GM21528 (cell line): Measurements from ENCODE around the gene MACF1.

Experiments
- ATAC-seq: cut with Tn5 transposase; IDR thresholded peaks from one replicate; pipeline ENCODE4 v1.9.1; 2021; ENCODE audit warnings: mild to moderate bottlenecking, moderate library complexity; ENCODE audit not compliant: unreplicated experiment, low FRiP score

MACF1 gene

DNA sequence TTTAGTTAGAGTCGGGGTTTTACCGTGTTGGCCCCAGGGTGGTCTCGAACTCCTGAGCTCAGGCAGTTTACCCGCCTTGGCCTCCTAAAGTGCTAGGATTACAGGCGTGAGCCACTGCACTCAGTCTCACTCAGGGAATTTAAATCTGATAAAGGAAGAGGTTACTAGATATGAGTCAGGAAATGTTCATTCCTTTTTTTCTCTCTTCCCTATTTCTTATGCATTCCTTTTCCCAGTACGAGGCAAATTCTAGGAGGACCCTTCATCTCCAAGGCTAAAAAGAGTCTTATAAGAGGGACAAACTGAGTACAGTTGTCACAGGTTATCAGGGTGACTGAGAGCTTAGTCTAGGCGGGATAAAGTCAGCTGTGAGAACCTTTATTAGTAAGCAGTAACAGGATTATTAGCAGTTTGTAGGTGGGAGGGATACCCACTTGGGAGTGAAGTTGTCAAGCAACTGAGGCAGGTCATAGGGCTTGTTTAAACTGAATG lies 9.1 kb downstream of the MACF1 start:
- no peak for ATAC-seq

DNA sequence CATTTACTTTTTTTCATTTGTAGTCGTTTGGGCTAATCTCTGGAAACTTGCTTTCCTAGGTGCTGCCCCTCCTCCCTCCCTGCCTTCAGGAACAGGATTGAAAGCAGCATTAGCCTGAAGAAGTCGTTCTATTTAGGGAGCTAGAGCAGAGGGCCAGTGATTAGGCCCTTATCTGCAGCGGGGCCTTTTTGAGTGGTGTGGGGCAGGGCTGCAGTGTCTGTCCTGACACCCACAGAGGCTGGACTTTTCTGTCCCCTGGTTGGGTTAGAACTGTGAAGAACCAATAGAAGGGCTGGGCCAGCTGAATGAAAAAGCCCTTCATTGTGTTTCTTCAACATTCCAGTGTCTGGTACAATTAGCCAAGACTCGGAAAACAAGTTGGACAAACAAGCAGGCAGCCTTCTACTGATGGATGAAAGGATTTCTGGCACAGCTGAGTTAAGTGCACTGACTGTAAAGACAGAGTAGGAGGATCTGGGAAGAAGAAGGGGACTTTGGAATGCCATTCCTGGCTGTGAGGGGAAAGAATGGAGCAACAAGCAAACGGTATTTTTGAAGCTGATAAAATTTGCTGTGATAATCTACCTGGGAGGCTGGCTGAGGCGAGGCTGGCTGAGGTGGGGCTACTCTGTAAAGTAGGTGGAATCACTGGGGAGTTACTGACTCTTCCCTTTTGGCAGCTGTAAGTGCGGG lies 9.7 kb downstream of the MACF1 start:
- ATAC-seq = no peak

DNA sequence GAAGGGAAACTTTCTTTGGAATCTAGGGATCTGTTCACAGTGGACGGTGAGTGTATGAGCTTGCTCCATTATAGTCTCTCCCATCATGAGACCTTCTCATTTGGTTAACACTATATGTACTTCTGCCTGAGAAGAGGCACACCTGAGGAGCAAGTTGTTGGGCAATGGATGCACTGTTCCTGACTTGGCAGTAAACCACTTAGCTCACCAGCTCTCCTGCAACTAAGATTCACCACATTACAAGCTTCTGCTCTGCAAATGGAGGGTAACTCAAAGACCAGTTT lies 10.2 kb downstream of the MACF1 start:
- ATAC-seq = no peak

DNA sequence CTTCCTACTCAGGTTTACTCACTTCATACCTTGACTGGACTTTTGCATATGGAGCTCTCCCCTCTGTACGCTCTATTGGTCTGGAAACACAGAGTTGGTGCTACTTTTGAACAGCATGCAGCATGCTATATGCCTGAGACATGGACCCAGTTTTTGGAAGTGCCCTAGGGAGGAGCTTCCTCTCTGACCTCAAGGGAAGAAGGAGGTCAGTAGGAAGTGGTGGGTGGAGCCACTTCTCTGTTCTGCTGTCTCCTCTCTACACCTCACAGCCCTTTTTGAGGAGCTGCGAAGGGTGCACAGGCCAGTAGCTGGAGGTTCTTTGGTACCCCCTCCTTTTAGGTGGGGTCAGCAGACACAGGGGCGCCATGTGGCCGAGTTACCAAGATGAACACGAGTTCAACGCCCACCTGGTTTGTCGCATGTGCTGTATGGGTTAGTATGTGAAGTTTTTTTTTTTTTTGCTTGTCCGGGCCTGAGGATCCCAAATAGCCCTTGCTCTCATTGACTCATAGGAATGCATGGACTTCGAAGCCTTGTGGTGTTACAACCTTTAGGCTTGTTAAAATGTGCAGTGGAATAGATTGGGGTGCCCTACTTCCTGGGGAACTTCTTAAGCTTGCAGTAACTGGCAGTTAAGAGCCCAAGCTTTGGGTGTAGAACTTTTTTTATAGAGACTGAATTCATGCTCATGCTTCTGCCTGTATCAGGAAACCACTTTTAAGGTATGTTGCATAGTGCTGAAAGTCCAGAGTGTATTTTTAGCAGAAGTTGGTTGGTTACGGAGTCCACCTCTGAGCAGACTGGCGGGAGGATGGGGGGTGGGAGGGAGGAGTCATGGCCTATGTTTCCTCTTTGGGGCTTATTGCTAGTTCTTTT lies 10.7 kb downstream of the MACF1 start:
- peak; percentile 60 for ATAC-seq

DNA sequence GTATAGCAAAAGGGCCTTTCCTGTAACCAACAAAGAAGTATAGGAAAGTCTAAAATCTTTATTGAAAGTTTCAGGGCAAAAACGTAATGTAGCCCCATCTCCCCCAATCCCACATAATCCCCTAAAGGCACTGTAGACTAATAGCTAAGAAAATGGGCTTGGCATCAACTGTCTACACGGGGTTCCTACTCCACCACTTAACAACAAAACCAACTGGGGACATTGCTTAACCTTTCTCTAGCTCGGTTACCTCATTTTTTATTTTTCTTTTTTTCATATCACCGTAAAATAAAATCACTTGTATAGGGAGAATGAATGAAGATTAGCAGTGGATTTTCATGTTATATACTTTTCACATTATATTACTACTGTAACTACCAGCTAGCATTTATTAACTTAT lies 12.3 kb downstream of the MACF1 start:
- ATAC-seq = no peak

DNA sequence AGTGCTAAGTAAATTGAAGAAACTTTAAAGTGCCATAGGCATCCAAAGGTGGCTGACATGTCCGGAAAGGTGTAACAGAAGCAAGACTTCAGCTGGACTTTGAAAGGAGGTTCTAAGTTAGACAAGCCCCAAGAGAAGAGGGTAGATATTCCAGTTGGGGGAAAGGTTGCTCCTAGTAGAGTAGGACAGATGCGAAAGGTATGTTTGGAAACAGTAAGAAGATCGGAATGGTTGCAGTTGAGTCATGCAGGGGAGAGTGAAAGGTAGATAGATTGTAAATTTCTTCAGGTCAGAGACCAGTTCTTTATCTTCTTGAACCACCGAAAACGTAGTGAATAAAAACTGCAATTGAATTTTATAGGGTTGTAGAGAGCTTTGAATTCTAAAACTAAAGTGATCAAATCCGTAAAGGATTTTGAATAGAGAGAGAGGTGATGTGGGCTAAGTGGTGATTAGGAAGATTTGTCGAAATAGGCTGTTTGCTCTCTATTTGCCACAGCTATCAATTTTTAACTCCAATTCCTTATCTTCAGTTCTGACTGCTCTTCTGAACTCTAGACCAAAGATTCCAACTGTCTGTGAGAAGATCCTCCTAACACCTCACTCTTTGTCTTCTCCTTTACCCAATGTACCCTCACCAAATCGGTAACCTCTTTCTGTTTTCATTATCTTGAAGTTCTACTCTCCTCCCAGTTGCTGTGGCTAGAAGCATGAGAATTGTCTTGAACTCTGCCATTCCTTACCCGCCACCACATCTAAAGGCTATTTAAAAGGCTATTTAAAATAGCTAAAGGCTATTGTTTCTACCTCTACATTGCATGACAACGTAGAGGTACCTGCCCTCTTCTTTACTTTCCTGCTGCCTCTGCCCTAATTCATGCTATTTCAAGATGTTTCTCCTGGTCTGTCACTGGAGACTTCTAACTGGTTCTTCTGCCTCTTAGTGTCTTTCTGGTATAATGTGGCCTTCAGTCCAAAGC lies 16.7 kb downstream of the MACF1 start:
- ATAC-seq = no peak

DNA sequence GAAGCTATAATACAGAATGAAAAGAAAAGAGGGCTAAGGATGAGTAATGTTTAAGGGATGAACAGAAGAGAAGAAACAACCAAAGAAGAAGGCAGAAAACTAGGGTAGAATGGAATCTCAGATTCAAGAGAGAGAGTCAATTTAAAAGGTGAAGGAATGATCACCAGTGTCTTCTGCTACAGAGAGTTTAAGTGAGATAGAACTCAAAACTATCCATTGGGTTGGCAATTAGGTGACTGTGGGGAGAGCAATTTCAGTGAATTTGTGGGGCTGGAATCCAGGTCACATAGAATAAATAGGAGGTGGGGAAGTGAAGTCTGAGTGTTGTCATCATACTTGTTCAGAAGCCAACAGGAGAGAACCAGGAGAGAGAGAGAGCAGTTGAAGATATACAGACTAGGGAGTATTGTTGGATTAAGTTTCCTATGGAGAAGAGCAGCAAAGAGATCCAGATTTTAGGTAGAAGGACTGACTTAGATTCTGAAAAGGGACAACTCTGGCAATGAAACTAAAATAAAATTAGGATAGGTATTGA lies 19.9 kb downstream of the MACF1 start:
- no peak for ATAC-seq

DNA sequence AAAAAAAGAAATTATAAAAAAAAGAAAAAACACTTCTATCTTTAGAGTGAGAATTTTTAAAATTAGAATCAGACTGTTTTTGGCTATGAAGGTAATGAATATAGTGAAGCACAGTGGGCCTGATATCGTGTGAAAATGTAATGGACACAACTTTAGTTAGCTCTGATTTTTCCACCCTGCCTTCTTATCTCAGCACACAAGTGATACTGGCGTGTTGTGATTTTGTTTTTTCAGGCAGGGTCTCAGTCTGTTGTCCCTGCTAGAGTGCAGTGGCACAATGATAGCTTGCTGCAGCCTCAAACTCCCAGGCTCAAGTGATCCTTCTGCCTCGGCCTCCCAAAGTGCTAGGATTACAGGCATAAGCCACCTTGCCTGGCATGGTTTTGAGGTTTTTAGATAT lies 22.3 kb downstream of the MACF1 start:
- ATAC-seq = no peak

DNA sequence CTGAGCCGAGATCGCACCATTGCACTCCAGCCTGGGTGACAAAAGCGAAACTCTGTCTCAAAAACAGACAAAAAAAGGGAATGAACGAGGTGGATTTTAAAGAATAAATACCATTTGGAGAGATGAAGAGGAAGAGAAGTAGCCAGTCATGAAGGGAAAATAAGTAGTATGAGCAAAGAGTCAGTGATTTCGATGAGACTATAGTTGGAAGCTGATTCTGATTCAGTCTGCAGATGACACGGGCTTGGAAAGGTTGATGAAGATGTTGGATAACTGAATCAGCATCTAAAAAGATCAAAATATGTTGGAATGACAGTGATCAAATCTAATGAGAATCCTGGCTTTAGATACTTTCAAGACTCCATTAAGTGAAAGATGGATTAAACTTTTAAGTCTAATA lies 23.8 kb downstream of the MACF1 start:
- no peak for ATAC-seq

DNA sequence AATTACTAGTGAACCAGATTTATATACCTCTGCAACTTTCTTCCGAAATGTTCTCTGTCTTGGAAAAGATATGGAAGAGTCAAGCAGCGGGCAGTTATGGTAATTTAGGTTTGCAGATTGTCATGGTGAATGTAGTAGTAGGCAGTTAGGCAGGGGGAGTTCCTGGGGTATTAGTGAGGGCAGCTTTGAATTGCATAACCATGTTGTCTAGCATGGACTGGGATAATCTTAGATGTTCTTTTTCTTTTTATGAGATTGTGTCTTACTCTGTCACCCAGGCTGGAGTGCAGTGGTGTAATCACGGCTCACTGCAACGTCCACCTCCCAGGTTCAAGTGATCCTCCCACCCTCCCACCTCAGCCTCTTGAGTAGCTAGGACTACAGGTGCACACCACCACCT lies 25.0 kb downstream of the MACF1 start:
- ATAC-seq = no peak

DNA sequence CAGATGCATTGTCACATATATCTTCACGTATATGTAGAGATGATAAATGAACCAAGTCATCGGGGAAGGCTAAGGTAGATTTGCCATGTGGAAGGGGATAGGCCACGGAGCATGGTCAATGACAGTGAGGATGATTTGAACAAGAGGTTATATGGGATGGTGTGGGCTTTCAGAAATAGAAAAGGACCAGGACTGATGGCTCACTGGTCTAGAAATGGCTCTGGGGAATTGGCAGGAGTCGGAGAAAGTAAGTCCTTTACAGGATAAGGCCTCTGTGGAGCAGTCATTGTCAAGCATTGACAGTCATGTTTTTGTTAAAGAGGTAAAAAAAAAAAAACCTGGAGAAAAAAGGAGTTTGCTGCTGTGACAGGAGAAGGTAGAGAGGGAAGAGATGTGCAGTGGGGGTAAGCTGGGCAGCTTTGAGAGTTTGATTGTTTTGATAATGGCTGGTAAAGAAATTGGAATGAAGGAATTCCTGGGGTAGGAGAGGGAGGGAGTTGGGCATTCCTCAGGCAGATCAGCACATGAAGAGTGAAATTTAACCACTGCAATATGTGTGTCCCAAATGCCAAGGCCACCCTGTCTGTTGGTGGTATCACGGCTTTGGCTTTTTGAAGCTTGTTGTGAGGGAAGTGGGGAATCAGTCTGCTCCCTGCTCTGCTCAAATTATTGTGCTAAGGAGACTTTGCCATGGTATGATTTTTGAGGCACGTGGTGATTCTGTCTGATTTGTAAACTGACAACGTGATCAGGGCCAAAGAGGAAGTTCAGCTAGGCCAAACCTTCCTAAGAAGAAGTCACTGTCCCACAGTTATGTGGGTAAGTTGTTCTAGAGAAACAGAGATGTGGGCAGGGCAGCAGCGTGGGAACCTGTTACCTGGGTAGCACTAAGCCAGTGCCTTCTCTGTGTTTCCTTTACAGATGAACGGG lies 26.0 kb downstream of the MACF1 start:
- peak; percentile 76 for ATAC-seq

DNA sequence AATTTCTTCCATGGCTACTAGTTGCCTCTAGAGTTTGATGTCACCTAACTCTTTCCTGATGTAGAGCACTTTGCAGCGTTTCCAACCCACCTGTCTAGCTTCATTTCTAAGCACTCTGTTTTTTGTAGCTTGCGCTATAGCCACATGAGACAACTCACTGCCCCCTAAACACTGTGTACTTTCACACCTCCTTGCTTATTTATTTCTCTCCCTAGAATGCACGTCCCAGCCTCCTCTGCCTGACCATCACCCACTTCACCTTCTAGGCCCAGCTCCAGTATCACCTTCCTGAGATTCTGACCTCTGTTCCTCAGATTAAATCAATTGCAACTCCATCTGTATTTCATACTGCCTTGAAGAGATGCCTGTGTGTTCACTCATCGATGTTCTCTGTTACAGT lies 32.5 kb downstream of the MACF1 start:
- no peak for ATAC-seq

DNA sequence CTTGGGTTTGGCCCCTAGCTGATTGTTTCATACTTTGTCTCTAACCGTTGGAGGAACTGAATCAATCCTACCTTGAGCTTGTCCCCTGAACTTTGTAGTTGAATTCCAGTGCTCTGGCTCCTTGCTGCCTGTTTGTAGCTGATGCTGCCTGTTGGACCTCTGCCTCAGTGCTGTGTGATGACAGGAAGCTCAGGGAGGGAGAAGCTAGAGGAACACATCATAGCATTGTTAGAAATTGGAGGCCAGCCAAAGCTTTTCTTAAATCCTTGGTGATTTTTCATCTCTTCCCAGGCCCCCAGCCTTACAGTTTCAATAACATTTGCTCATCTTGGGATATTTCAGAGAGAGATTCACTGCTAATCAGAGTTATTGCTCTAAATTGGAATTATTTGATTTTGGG lies 34.0 kb downstream of the MACF1 start:
- no peak for ATAC-seq

DNA sequence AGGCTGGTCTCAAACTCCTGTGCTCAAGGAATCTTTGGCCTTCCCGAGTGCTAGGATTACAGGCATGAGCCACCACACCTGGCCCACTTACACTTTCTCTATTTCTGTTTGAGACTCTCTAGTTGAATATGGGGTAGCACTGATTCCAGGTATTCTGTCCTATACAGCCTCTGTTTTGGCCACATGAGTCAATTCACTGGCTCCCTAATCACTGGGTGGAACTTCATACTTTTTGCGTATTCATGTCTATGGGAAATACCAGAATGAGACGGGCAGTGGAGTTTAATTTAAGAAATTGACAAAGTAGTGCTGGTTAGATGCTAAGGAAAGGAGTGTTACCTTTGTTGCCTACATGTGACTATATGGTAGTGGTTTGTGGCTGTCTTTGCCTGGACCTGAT lies 35.5 kb downstream of the MACF1 start:
- ATAC-seq = no peak

DNA sequence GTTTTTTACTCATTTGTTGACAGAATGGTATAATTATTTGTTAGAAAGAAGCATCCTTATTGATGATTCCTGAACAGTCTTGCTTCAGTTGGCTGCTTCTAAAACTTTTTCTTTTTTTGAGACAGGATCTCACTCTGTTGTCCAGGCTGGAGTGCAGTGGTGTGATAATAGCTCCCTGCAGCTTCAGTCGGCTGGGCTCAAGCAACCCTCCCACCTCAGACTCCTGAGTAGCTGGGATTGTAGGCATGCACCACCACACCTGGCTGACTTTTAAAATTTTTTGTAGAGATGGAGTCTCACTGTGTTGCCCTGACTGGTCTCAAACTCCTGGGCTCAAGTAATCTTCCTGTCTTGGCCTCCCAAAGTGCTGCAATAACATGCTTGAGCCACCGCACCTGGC lies 38.8 kb downstream of the MACF1 start:
- ATAC-seq = no peak

DNA sequence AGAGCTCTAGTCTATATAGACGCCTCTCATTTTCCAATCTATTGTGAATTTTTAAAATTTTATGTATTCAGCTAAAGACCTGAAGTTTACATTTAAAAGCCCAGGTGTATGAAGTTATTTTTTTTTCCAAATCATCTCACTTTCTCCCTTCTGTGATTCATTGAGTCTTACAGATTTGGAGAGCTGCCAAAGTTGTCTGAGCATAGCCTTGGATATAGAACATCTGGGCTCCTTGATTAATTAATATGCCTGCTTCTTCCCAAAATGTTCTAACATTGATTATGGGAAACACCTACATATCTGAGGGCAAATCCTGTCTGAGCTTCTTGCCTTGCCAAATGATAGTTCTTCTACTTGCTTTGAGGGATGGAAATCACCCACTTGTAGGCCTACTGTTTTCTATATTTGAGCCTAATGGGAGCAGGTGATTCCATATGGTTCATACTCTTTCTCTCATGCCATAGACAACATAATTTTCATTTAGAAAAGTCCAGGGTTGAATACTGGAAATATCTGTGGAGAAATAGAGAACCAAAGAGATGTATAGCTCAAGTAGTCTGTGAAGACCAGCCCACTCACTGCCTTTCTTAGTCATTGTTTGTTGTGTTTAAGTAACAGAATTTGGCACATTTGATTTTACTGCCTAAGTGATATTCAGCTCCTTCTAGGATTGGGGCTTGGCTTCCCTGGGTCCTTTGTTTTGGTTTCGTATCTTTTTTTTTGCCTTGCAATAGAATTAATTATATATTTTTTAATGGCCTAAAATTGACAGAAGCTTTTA lies 46.2 kb downstream of the MACF1 start:
- no peak for ATAC-seq

DNA sequence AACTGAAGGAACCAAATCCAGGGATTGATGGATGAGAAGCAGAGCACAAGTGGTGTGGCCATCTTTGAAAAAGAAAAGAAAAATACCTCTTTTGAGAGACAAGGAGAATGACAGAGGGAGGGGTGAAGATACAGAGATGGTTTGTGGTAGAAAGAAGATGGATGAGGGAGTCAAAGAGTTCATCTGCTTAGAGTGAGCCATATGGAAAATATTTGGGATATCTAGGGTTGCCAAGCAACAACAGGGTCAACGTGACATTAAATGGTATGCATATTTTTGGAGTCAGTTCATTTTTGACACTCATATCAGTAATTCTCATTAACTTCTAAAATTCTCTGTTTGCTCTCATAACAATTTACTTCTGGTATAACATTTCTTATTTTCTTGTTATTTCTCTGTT lies 50.7 kb downstream of the MACF1 start:
- ATAC-seq = no peak

DNA sequence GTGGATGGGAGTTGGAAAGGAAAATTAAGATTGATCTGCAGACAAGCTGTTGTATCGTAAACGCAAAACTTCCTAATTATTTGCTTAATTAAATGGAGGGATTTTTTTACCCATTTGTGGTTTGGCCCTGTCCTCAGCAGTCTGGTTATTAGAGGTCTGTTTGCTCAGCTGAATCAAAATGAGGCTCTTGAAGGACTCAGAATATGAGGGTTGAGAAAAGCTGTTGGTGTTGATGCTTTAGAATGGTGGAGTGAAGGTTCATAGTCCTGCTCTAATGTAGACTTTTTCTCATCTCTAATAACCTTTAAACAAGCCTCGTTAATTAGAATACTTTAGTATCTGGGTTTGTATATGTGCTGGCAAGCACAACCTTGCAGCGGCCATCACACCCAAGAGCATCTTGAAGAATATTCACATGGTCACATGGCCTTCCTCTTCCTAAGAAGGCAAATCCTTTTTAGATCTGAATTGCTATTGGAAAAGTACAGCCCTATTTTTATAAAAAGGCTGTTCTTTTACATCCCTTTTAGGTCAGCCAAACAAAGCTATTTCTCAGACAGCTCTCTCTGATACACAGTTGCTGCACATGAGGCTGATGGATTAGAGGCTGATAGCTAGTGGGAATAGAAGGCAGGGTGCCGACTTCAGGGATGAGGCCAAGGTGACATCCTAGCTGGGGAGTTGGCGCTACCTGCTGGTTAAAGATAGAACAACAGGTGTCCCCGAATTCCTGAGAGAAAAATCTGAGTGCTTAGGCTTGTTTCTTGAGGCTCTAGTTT lies 53.8 kb downstream of the MACF1 start:
- ATAC-seq = no peak
